T-helper 2 cell treated with Interferon-gamma antibody and Interleukin-4, amounts not matched to agents 5 μg/mL and 100 μg/mL, for 36 hours (primary cell): ENCODE data around the gene SPATA24.

Experiments used
- DNase-seq: peaks from one replicate; pipeline ENCODE4 v3.0.0; 2021; ENCODE audit warnings: low spot score
- H3K27ac Mint-ChIP-seq: one replicate; pipeline ENCODE4 v1.8.0; 2021; ENCODE audit warnings: mild to moderate bottlenecking, mixed read lengths
- H3K27me3 Mint-ChIP-seq: one replicate; pipeline ENCODE4 v1.8.0; 2021; ENCODE audit warnings: low read depth, mixed read lengths
- H3K36me3 Mint-ChIP-seq: one replicate; pipeline ENCODE4 v1.8.0; 2021; ENCODE audit warnings: low read depth, mixed read lengths
- H3K4me1 Mint-ChIP-seq: one replicate; pipeline ENCODE4 v1.8.0; 2021; ENCODE audit warnings: low read depth, mixed read lengths
- H3K4me3 Mint-ChIP-seq: one replicate; pipeline ENCODE4 v1.8.0; 2022; ENCODE audit warnings: mild to moderate bottlenecking, moderate library complexity, mixed read lengths
- H3K9me3 Mint-ChIP-seq: one replicate; pipeline ENCODE4 v1.8.0; 2021; ENCODE audit warnings: mixed read lengths

The SPATA24 gene

DNA sequence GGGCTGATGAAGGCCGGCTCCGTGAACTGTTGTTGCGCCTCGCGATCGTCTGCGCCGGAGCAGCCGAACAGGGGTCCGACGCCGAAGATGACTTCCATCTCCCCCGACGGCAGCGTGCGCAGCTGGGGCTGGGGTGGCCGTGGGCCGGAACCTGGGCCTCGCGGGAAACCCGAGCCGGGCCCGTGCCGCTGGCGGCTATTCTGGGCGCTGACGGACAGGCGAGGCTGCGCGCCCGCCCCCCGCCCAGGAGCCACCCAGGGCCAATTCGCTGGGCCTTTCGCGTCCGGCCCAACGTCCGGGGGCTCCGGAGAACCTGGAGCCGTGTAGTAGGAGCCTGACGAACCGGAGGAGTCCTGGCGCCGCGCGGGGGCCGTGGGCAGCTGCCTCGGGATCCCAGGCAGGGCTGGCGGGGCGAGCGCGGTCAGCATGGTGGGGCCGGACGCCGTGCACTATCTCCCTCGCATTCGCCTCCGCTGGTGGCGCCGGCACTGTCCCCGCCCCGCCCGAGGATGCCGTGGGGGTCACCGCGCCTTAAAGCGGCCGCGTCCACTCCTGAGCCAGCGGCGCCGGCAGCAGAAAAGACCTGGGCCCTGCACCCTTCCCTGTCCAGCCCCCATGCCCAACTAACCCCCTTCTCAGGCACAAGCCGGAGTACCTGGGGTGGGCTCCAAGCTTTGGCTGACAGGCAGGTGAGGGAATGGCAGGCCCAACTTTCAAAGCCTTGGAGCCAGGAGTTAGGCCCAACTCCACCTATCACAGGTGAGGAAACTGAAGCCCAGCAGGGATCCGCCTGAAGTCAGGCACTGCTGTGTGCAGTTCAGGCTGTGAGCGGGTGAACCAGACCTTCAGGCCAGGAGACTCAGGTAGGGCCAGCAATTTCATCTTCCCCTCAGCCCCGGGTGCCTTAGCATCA, 9.0 kb downstream of the SPATA24 start, which contains the start of gene PROB1:
TSS of gene PROB1 (minus strand) at position 451 of the 913 bp plus-strand sequence. CDS start at position 428, 23 bp downstream.
- no peak for DNase-seq
- Mint-ChIP-seq H3K4me1 (peaks cover 45% of the 10 kb centered on the region), H3K27me3 (no peaks in the 10 kb centered on the region), H3K4me3 (peak within 1 kb of the TSS; percentile 94), H3K9me3 (no peaks in the 10 kb centered on the region), H3K36me3 (peaks cover 23% of the 10 kb centered on the region), H3K27ac (peak within 1 kb of the TSS; percentile 93)

DNA sequence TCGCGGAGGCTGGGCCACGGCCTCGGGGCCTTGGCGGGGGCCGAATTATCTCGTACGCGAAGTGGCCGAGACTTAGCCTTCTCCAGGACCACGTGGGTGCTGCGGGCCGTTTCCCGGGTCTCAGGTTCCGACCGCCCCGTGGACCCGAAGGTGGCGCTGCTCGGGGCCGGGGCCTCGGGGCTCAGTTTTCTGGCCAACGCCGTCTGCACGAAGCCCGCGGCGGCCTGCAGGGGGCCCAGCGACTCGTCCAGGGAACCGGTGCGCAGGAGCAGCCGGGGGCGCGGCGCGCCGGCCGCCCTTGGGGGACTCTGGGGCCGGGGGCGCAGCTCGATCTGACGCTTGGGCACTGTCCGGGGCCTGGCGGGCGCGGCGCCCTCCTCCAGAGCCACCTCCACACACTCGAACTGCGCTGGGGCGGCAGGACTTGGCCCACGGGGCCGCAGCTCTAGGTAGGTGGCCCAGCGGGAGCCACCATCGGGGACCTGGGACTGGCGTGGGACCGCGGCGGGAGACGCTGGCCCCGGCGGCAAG, 9.7 kb downstream of the SPATA24 start:
- Mint-ChIP-seq H3K9me3 (no peaks in the 10 kb centered on the region), H3K36me3 (peaks cover 23% of the 10 kb centered on the region), H3K27ac (peak overlapping the region; percentile 93), H3K4me1 (peaks cover 47% of the 10 kb centered on the region), H3K4me3 (peak overlapping the region; percentile 94), H3K27me3 (no peaks in the 10 kb centered on the region)
- DNase-seq, result peak; percentile 54

DNA sequence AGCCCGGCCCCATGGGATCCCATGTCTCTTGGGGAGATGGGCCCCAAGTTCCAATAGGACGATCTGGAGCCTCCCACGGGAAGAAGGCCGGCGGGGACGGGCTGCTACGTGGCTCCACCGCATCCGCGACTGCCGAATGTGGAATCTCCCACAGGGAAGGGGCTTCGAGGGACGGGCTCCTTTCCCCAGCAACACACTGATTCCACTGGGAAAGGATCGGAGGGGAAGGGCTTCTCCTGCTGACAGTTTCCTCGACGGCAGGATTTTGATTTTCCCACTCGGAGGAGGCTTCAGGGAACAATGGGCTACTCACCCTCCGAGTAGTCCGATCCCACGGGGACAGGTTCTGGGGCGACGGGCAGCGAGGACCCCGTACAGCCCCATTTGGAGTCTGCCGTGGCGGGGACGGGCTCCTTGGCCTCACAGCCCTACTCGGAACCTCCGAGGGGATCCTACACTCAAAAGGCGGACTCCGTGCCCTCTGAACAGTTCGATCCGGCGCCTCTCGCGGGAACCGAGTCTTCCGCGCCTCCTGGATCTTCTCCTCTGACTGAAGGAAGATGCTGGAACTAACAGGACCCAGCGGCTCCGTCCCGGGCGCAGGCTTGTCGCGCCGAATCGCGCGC, 10.3 kb downstream of the SPATA24 start:
- DNase-seq, result no peak
- peaks cover 47% of the 10 kb centered on the region for H3K4me1 Mint-ChIP-seq
- H3K4me3 Mint-ChIP-seq, result peak overlapping the region; percentile 94
- H3K36me3 Mint-ChIP-seq, result peaks cover 23% of the 10 kb centered on the region
- H3K9me3 Mint-ChIP-seq, result no peaks in the 10 kb centered on the region
- H3K27ac Mint-ChIP-seq, result peak overlapping the region; percentile 93
- H3K27me3 Mint-ChIP-seq, result no peaks in the 10 kb centered on the region

DNA sequence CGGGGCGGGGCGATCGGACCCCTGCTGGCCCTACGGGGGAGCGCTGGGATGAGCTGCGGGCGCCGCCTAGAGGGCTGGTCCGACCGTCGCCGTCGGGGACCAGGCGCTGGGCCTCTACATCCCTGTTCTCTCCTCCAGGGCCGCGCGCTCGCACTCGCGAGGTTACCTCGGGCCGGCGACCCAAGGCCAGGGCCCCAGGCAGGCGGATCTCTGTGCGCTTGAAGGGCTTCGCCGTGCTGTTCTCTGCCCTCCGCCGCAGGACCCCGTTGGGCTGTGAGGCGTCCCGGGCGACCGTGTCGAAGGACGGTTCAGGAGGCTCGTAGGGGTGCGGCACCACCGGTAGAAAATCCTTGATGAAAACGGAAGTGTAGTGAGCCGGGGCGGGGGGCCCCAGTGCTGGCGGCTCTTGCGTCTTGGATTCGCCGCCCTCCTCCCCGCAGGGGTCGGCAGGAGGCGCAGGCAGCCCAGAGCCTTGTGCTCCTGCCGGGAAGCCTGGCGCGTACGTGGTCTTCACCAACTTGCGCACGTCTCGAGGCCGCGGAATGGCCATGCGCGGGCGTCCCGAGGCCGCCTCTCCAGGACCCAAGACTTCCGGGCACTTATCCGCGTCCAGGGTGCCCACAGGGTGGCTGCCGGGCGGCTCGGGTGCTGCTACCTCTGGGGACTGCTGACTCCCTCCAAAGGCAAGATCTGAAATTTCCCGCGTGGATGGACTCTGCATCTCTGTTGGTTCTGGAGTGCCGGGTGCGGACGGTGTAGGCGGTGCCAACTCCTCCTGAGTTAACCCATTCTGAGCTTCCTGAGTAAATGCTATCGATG, 11.0 kb downstream of the SPATA24 start:
- H3K27me3 Mint-ChIP-seq, result no peaks in the 10 kb centered on the region
- DNase-seq, result peak; percentile 88

GRCh38 chr5:139392324-139392677, 11.6 kb downstream of the SPATA24 start:
- Mint-ChIP-seq H3K27me3 (no peaks in the 10 kb centered on the region), H3K9me3 (no peaks in the 10 kb centered on the region), H3K4me3 (peak overlapping the region; percentile 100), H3K4me1 (peaks cover 52% of the 10 kb centered on the region), H3K27ac (peak overlapping the region; percentile 93), H3K36me3 (peaks cover 25% of the 10 kb centered on the region)
- no peak for DNase-seq

More for the DNA sequence above, 11.0 kb downstream of the SPATA24 start:
- no peaks in the 10 kb centered on the region for H3K9me3 Mint-ChIP-seq
- H3K4me3 Mint-ChIP-seq, result peak overlapping the region; percentile 94
- peaks cover 51% of the 10 kb centered on the region for H3K4me1 Mint-ChIP-seq
- peaks cover 27% of the 10 kb centered on the region for H3K36me3 Mint-ChIP-seq
- H3K27ac Mint-ChIP-seq, result peak overlapping the region; percentile 93

DNA sequence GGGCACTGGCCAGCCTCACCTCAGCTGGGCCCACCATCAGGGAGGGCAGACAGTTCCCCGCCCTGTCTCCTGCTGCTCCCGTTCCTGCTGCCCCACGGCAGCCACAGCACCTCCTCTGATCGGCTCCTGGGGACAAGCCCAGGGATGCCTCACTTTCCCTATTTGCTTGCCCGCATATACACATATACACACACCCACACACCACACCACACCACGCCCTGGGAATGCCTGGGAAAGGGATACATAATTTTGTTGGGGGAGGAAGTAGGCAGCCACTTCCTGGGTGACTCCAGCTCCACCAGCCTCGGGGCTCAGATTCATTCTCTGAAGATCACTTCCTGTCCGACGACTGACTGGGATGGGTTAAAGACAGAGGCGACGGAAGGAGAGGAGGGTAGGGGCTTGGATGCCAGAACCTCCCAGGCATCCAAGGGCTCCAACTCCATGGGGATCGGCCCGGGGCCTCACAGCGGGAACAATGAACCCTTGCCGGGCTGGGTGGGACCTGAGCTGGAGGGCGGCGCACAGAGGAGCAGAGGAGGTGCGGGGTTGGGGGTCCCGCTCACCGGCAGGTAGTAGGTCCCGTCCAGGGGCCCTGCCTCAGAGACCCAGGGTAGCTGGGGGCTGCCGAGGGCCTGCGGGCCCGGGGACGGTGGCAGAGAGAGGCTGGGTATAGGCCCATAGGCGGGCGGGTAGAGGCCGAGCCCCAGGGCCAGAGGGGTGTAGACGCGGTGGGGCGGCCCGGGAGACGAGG, 12.1 kb downstream of the SPATA24 start:
- Mint-ChIP-seq H3K4me3 (peak overlapping the region; percentile 100), H3K27me3 (no peaks in the 10 kb centered on the region), H3K27ac (peak overlapping the region; percentile 100), H3K36me3 (peaks cover 24% of the 10 kb centered on the region), H3K4me1 (peaks cover 48% of the 10 kb centered on the region), H3K9me3 (no peaks in the 10 kb centered on the region)
- peak; percentile 45 for DNase-seq

DNA sequence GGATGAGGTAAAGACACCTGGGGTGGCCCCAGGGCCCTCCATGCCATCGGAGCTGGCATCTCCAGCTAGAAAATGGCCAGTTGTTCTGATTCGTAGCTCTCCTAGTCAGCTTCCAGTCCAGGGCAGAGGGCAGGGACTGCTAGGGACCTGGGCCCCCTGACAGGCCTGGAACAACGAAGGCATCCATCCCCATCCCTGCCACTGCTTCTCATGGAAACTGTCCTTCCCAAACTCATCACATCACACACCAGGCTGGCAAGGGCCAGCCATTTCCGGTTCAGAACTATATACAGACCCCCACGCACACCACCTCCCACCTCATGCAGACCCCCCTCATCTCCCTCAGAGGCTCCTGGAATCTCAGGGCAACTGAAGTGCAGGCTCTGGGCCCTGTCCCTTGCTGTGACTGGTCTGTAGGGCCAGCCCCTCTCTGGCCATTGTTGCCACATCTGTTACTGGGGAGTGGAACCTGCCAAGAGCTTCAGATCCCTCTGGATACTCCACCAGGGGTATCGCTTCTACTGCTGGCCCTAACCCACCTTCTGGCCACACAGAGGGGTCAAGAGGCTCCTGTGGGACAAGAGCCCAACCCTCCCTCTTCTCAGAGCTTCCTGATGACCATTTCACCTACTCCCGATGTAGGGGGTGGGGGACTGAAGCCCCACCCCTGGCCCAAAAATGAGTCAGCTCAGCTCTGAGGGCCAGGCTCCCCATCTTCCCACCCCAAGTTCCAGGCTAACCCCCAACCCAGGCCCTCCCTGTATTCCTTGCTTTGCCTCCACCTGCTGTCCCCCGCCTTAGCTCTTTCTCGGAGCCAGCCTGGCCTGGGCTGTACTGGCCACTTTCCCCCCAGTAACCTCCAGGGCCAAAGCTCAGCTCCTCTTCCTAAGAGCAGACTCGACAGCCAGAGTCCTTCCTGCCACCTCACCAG, 13.0 kb downstream of the SPATA24 start:
- peak overlapping the region; percentile 100 for H3K4me3 Mint-ChIP-seq
- DNase-seq, result no peak
- H3K27ac Mint-ChIP-seq, result peak overlapping the region; percentile 100
- peaks cover 48% of the 10 kb centered on the region for H3K4me1 Mint-ChIP-seq
- no peaks in the 10 kb centered on the region for H3K27me3 Mint-ChIP-seq
- H3K9me3 Mint-ChIP-seq, result no peaks in the 10 kb centered on the region
- peaks cover 20% of the 10 kb centered on the region for H3K36me3 Mint-ChIP-seq

DNA sequence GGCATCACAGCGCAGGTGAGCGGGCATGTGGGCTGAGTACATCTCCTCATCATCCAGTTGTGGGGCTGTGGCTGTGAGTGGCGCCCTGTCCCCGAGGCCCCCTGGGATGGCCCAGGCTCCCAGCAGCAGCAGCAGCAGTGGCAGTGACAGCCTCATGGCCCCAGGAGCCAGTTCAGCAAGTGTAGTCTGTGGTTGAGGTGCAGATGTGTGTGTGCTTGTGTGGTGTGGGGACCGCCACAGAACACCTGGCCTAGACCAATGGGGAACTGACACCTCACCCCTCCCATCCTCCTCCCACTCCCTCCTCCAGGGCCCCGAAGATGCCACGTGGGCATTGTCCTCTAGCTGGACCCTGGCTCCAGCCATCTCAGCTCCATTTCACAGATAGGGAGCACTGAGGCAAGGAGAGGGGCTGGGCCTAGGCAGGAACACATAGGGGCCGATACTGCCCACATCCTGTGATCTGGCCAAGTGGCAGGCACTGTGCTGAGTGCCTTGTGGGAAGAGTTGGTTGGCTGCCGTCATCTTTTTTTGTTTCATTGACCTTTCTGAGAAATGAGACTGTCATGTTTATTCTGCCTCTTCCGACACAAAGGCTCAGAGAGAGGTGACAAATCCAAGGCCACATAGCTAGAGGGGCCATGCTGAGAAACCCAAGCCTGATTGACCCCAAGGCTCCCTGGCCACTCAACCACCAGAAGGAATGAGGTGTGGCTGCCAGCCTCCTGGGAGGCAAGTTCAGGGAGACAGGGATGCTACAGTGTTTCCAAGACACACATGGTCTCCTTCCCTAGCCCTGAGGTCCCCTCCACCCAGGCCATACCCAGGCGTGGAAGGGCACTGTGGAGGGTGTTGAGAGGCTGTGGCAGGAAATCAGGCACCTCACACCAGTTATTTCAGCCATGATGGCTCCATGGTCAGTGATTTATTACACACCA, 13.9 kb downstream of the SPATA24 start, which contains the start of gene MZB1:
TSS of gene MZB1 (minus strand) at position 213 of the 938 bp plus-strand sequence. CDS start at position 156, 57 bp downstream.
- H3K27ac Mint-ChIP-seq, result peak within 1 kb of the TSS; percentile 100

GRCh38 chr5:139388198-139388821, 15.6 kb downstream of the SPATA24 start:
- Mint-ChIP-seq H3K4me3 (peak overlapping the region; percentile 100), H3K27ac (peak overlapping the region; percentile 69)

More for the DNA sequence above, 13.9 kb downstream of the SPATA24 start, which contains the start of gene MZB1:
- peak within 1 kb of the TSS; percentile 100 for H3K4me3 Mint-ChIP-seq
- no peaks in the 10 kb centered on the region for H3K9me3 Mint-ChIP-seq
- no peaks in the 10 kb centered on the region for H3K27me3 Mint-ChIP-seq
- DNase-seq, result peak; percentile 83
- peaks cover 57% of the 10 kb centered on the region for H3K4me1 Mint-ChIP-seq
- peaks cover 20% of the 10 kb centered on the region for H3K36me3 Mint-ChIP-seq

GRCh38 chr5:139387611-139388197, 16.2 kb downstream of the SPATA24 start:
- DNase-seq, result no peak

More at GRCh38 chr5:139388198-139388821, 15.6 kb downstream of the SPATA24 start:
- DNase-seq, result no peak
- peaks cover 20% of the 10 kb centered on the region for H3K36me3 Mint-ChIP-seq
- peaks cover 64% of the 10 kb centered on the region for H3K4me1 Mint-ChIP-seq
- no peaks in the 10 kb centered on the region for H3K27me3 Mint-ChIP-seq
- no peaks in the 10 kb centered on the region for H3K9me3 Mint-ChIP-seq

More at GRCh38 chr5:139387611-139388197, 16.2 kb downstream of the SPATA24 start:
- Mint-ChIP-seq H3K27ac (peak overlapping the region; percentile 69), H3K27me3 (no peaks in the 10 kb centered on the region), H3K4me3 (peak overlapping the region; percentile 100), H3K9me3 (no peaks in the 10 kb centered on the region), H3K36me3 (peaks cover 18% of the 10 kb centered on the region), H3K4me1 (peaks cover 60% of the 10 kb centered on the region)
